Superior temporal gyrus (tissue), 1 donor: ENCODE data around the gene RLN3.
A peak's percentile ranks its signal among the peaks of the same experiment; 100 is the strongest.
"Not testable (repeated sequence)": the region's sequence is repeated elsewhere in the genome, so short reads cannot be mapped to it uniquely, and the experiment has no call there.

Source experiments
- DNase-seq: peaks from one replicate; pipeline ENCODE4 v3.0.0-alpha.2; 2016; ENCODE audit errors: extremely low spot score

Gene RLN3

GRCh38 chr19:14021474-14021873 is 6.5 kb upstream of the RLN3 start:
- no peak for DNase-seq

- no peak for DNase-seq
Measured at GRCh38 chr19:14022469-14022868, 5.5 kb upstream of the RLN3 start.

GRCh38 chr19:14023404-14024235 is 4.3 kb upstream of the RLN3 start:
- DNase-seq, result no peak

- DNase-seq, result not testable (repeated sequence)
Measured at GRCh38 chr19:14026652-14027192, 1.2 kb upstream of the RLN3 start.

GRCh38 chr19:14028901-14029300 is 953 bp downstream of the RLN3 start:
- no peak for DNase-seq

GRCh38 chr19:14030997-14031718 is 3.2 kb downstream of the RLN3 start:
- no peak for DNase-seq

GRCh38 chr19:14031719-14032480 is 4.0 kb downstream of the RLN3 start, which contains the start of gene IL27RA:
IL27RA (plus strand) TSS chr19:14031762; CDS start chr19:14031873, 111 bp downstream.
- peak; percentile 20 for DNase-seq

GRCh38 chr19:14033946-14034345 is 6.0 kb downstream of the RLN3 start:
- DNase-seq, result no peak

GRCh38 chr19:14035159-14035558 is 7.2 kb downstream of the RLN3 start:
- DNase-seq, result not testable (repeated sequence)

GRCh38 chr19:14035706-14036105 is 7.8 kb downstream of the RLN3 start:
- DNase-seq, result no peak

- no peak for DNase-seq
Measured at GRCh38 chr19:14039181-14039580, 11.2 kb downstream of the RLN3 start.

GRCh38 chr19:14042659-14043608 is 15.0 kb downstream of the RLN3 start:
- DNase-seq, result peak; percentile 59

- not testable (repeated sequence) for DNase-seq
Measured at GRCh38 chr19:14047866-14048265, 19.9 kb downstream of the RLN3 start.

- no peak for DNase-seq
Measured at GRCh38 chr19:14048443-14049153, 20.6 kb downstream of the RLN3 start.

- DNase-seq, result no peak
Measured at GRCh38 chr19:14050512-14050911, 22.6 kb downstream of the RLN3 start.

- DNase-seq, result not testable (repeated sequence)
Measured at GRCh38 chr19:14050961-14051360, 23.0 kb downstream of the RLN3 start.

- DNase-seq, result no peak
Measured at GRCh38 chr19:14051980-14052379, 24.0 kb downstream of the RLN3 start.

GRCh38 chr19:14052470-14052869 is 24.5 kb downstream of the RLN3 start:
- DNase-seq, result no peak

GRCh38 chr19:14053032-14053431 is 25.1 kb downstream of the RLN3 start:
- no peak for DNase-seq

- DNase-seq, result no peak
Measured at GRCh38 chr19:14053500-14053899, 25.6 kb downstream of the RLN3 start.
